WERI-Rb-1 (cell line): ENCODE measurements around the gene DNAJC4.

ENCODE experiments used
- DNase-seq: peaks from one replicate; pipeline ENCODE4 v3.0.0-alpha.2; 2020
- H3K27ac ChIP-seq: fragments of 250-450 bp; sonication (Bioruptor Pico); 2 replicates; pipeline ENCODE4 v1.5.1; 2020; ENCODE audit warnings: mild to moderate bottlenecking, moderate library complexity
- H3K27me3 ChIP-seq: fragments of 250-450 bp; sonication (Bioruptor Pico); 2 replicates; pipeline ENCODE4 v1.5.1; 2021; ENCODE audit warnings: mild to moderate bottlenecking, low read depth, moderate library complexity; ENCODE audit not compliant: insufficient read depth, severe bottlenecking
- H3K36me3 ChIP-seq: fragments of 250-450 bp; sonication (Bioruptor Pico); 2 replicates; pipeline ENCODE4 v1.5.1; 2020; ENCODE audit warnings: mild to moderate bottlenecking, moderate library complexity
- H3K4me3 ChIP-seq: 2 replicates; pipeline ENCODE4 v1.5.1; 2011; ENCODE audit warnings: low read depth, mild to moderate bottlenecking, control low read depth, low read length
- H3K9me3 ChIP-seq: fragments of 250-450 bp; sonication (Bioruptor Pico); 2 replicates; pipeline ENCODE4 v1.5.1; 2021; ENCODE audit warnings: mild to moderate bottlenecking, moderate library complexity; ENCODE audit not compliant: severe bottlenecking
- TF ChIP-seq, protein P1 (sequence below): IDR thresholded peaks from 2 replicates; pipeline ENCODE4 v1.5.1; 2011; ENCODE audit warnings: low read depth, mild to moderate bottlenecking, control low read depth, inconsistent platforms, low read length

Gene DNAJC4

DNA sequence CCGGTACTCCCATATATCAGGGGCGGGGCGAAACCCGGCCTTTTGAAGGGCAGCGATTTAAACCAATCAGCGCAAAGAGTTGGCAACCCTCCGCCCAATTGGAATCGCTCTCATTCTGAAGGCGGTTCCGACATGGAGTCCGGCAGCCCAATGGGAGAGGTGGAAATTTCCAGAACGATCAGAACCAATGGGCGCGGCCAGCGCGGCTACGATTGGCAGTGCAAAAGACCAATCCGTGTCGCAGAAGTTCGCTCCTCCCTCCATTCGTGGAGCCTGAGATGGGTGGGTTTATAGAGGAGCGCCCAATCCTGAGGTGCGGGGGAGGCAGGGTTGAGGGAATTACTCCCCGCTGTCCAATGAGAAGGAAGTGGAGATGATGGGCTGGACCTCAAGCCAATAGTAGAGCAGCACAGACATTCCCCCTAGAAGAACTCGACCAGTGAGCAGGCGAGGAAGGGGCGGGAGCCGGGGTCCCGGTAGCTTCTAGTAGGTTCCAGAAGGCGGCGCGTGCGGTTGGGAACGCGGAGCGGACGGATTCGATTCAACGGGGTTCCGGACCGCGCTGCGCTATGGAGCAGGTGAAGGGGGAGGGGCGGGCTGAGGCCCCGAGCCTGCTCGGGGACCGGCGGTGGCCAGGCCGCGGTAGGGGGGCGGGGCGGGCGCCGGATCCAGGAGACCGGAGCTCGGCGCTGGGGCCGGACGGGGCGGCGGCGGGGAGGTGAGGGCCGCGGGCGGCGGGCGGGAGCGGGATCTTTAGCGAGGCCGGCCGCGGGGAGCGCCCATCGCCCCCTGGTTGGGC is 44.5 kb upstream of the DNAJC4 start, which contains the start of gene STIP1:
Gene STIP1, plus strand, starts transcription at position 479 of the 799 bp plus-strand sequence. Its CDS starts 91 bp downstream, at position 570.
- Histone ChIP-seq H3K27ac (peak within 1 kb of the TSS; percentile 95), H3K27me3 (no peaks in the 10 kb centered on the region), H3K4me3 (peak within 1 kb of the TSS; percentile 85), H3K36me3 (peaks cover 22% of the 10 kb centered on the region), H3K9me3 (no peaks in the 10 kb centered on the region)
- DNase-seq = peak; percentile 99
- TF ChIP-seq, protein P1, sequence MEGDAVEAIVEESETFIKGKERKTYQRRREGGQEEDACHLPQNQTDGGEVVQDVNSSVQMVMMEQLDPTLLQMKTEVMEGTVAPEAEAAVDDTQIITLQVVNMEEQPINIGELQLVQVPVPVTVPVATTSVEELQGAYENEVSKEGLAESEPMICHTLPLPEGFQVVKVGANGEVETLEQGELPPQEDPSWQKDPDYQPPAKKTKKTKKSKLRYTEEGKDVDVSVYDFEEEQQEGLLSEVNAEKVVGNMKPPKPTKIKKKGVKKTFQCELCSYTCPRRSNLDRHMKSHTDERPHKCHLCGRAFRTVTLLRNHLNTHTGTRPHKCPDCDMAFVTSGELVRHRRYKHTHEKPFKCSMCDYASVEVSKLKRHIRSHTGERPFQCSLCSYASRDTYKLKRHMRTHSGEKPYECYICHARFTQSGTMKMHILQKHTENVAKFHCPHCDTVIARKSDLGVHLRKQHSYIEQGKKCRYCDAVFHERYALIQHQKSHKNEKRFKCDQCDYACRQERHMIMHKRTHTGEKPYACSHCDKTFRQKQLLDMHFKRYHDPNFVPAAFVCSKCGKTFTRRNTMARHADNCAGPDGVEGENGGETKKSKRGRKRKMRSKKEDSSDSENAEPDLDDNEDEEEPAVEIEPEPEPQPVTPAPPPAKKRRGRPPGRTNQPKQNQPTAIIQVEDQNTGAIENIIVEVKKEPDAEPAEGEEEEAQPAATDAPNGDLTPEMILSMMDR = no peak; the same call in 1 of the 2 replicates

DNA sequence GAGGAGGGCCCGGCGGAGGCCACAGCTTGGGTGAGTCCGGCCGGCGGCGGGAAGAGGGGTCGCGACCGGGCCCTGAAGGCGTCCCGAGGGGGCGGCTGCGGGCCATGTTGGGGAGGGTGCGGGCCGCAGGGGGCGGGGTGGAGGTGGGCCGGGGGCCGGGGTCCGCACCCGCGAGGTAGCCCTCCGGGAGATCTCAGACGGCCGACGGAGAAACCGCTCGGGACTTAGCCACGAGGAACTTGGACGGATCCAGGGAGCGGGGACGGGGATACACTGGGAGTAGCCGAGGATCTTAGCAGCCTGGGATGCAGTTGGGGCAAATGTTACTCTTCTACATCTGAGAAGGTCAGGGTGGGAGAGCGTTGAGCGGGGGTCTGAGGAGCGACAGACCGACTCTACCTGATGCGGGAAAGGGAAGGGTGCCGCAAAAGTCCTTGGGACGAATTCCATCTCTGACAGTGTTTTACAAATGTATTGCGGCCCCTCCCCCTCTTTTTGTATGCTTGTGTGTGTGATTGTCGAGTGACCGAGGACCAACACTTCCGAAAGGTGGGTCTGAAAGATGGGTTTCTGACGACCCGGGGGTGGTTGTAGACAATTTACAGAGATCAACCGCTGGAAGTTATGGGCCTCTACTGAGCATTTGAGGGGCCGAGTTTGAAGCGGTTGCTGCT is 43.7 kb upstream of the DNAJC4 start:
- Histone ChIP-seq H3K27me3 (no peaks in the 10 kb centered on the region), H3K36me3 (peaks cover 30% of the 10 kb centered on the region), H3K27ac (no peak overlapping the region; the same call in 1 of the 2 replicates), H3K4me3 (no peak overlapping the region), H3K9me3 (no peaks in the 10 kb centered on the region)
- TF ChIP-seq, protein P1 = no peak
- peak; percentile 26 for DNase-seq

DNA sequence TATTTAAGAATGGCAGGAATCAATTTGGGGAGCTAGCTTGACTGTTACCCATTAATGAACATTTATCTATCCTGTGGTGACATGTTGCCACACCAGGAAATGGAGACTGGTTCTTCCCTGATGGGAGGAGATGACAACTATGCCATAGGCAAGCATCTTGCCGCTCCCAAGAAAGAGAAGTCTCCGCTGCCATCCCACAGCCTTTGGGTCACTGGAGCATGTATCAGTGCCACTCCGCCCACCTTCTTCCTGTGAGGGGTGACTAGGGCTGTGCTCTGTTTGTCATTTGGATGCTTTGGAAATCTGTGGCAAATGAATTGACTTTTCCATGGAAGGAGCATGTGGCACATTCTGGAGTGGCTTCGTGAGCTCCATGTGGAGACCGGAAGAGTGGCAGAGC is 37.9 kb upstream of the DNAJC4 start:
- Histone ChIP-seq H3K4me3 (no peak overlapping the region), H3K27me3 (no peaks in the 10 kb centered on the region), H3K36me3 (peaks cover 88% of the 10 kb centered on the region), H3K27ac (no peak overlapping the region), H3K9me3 (no peaks in the 10 kb centered on the region)
- TF ChIP-seq, protein P1 = no peak
- no peak for DNase-seq

GRCh38 chr11:64196626-64197025 is 33.7 kb upstream of the DNAJC4 start:
- no peak for DNase-seq
- Histone ChIP-seq H3K27me3 (no peaks in the 10 kb centered on the region), H3K9me3 (no peaks in the 10 kb centered on the region), H3K36me3 (peaks cover 96% of the 10 kb centered on the region), H3K4me3 (no peak overlapping the region), H3K27ac (no peak overlapping the region)
- TF ChIP-seq, protein P1 = no peak

DNA sequence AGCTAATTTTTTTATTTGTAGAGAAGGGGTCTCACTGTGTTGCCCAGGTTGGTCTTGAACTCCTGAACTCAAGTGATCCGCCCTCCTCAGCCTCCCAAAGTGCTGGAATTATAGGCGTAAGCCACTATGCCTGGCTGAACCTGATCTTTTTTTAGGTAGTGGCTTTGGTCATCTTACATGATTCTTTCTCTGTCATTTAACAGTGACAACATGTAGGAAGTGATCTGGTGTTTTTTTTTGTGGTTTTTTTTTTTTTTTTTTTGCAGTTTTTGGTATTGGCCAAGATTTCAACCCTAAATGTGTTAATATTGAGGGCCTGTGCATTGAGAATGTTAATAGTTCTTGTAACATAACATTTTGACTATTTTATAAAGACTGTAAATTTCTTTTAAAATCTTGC is 31.8 kb upstream of the DNAJC4 start:
- Histone ChIP-seq H3K36me3 (peaks cover 95% of the 10 kb centered on the region), H3K4me3 (no peak overlapping the region), H3K27me3 (no peaks in the 10 kb centered on the region), H3K27ac (no peak overlapping the region), H3K9me3 (no peaks in the 10 kb centered on the region)
- TF ChIP-seq, protein P1 = no peak
- DNase-seq = no peak
